HepG2 (cell line): ENCODE measurements around the gene CRKL. TPM values are rescaled to one million over a fixed set of nuclear protein-coding genes. Genes with fewer than 3 reads are reported as not detected.

ENCODE experiments used
- ASH2L ChIP-seq: fragments of 300-600, 200-600 bp; sonication (generic); IDR thresholded peaks from 2 replicates; pipeline ENCODE4 v1.7.0; 2017; ENCODE audit warnings: low read depth, mild to moderate bottlenecking, moderate library complexity, mixed read lengths, low read length; ENCODE audit not compliant: insufficient read length
- CREB1 ChIP-seq, 2 experiments: fragments of 450-650 bp in 1 of 2; IDR thresholded peaks; 2 replicates each; pipeline ENCODE4 v1.6.1; 2016 to 2017; ENCODE audit warnings: control low read depth in 1 of 2, mild to moderate bottlenecking in 1 of 2, missing compliant biosample characterization in 1 of 2, missing genetic modification characterization in 1 of 2
- DZIP1 ChIP-seq: sonication (generic); formaldehyde crosslinking; IDR thresholded peaks from 2 replicates; pipeline ENCODE4 v1.5.0; 2020; ENCODE audit warnings: mild to moderate bottlenecking, missing genetic modification reagents
- ELK4 ChIP-seq: sonication (generic); formaldehyde crosslinking; IDR thresholded peaks from 2 replicates; pipeline ENCODE4 v1.9.0; 2021; ENCODE audit warnings: missing genetic modification reagents, borderline replicate concordance
- HOXA3 ChIP-seq: sonication (generic); formaldehyde crosslinking; IDR thresholded peaks from 2 replicates; pipeline ENCODE4 v1.5.0; 2020; ENCODE audit warnings: missing genetic modification reagents
- JARID2 ChIP-seq: sonication (generic); formaldehyde crosslinking; IDR thresholded peaks from 2 replicates; pipeline ENCODE4 v1.8.1; 2023; ENCODE audit warnings: missing genetic modification reagents, inconsistent platforms; ENCODE audit not compliant: insufficient replicate concordance
- MATR3 ChIP-seq: sonication (generic); formaldehyde crosslinking; IDR thresholded peaks from 2 replicates; pipeline ENCODE4 v1.4.0; 2020; ENCODE audit warnings: missing genetic modification reagents
- MTF2 ChIP-seq: sonication (generic); formaldehyde crosslinking; IDR thresholded peaks from 2 replicates; pipeline ENCODE4 v1.5.0; 2020; ENCODE audit warnings: missing genetic modification reagents, borderline replicate concordance
- RARG ChIP-seq: sonication (generic); formaldehyde crosslinking; IDR thresholded peaks from 2 replicates; pipeline ENCODE4 v1.4.0; 2020; ENCODE audit warnings: low read depth, mild to moderate bottlenecking, missing genetic modification reagents
- SNAPC5 ChIP-seq: sonication (generic); formaldehyde crosslinking; IDR thresholded peaks from 2 replicates; pipeline ENCODE4 v1.8.1; 2023; ENCODE audit warnings: mild to moderate bottlenecking, missing genetic modification reagents, borderline replicate concordance
- TARDBP ChIP-seq: sonication (generic); formaldehyde crosslinking; IDR thresholded peaks from 2 replicates; pipeline ENCODE4 v1.8.0; 2022; ENCODE audit warnings: mild to moderate bottlenecking, missing genetic modification reagents
- TBX3 ChIP-seq: fragments of 450-650 bp; IDR thresholded peaks from 2 replicates; pipeline ENCODE4 v1.6.1; 2017; ENCODE audit warnings: antibody characterized with exemption, mild to moderate bottlenecking, inconsistent platforms, borderline replicate concordance
- YEATS2 ChIP-seq: sonication (generic); formaldehyde crosslinking; IDR thresholded peaks from 2 replicates; pipeline ENCODE4 v1.4.0; 2020; ENCODE audit warnings: missing genetic modification reagents, borderline replicate concordance
- ZBTB10 ChIP-seq: sonication (generic); formaldehyde crosslinking; IDR thresholded peaks from 2 replicates; pipeline ENCODE4 v1.4.0; 2020; ENCODE audit warnings: missing genetic modification reagents, borderline replicate concordance
- ZBTB3 ChIP-seq: sonication (generic); formaldehyde crosslinking; IDR thresholded peaks from 2 replicates; pipeline ENCODE4 v1.4.0; 2020; ENCODE audit warnings: low read depth, mild to moderate bottlenecking, moderate library complexity, missing genetic modification reagents, borderline replicate concordance
- ZNF160 ChIP-seq: sonication (generic); formaldehyde crosslinking; IDR thresholded peaks from 2 replicates; pipeline ENCODE4 v1.8.0; 2022; ENCODE audit warnings: mild to moderate bottlenecking, inconsistent platforms, missing genetic modification reagents
- ZNF235 ChIP-seq: sonication (generic); formaldehyde crosslinking; IDR thresholded peaks from 2 replicates; pipeline ENCODE4 v1.8.1; 2023; ENCODE audit warnings: mild to moderate bottlenecking, missing genetic modification reagents, borderline replicate concordance
- ZNF256 ChIP-seq: sonication (generic); formaldehyde crosslinking; conservative IDR thresholded peaks from 2 replicates; pipeline ENCODE4 v1.4.0; 2020; ENCODE audit warnings: missing genetic modification reagents
- ZNF354B ChIP-seq: sonication (generic); formaldehyde crosslinking; IDR thresholded peaks from 2 replicates; pipeline ENCODE4 v1.8.0; 2022; ENCODE audit warnings: mild to moderate bottlenecking, missing genetic modification reagents
- ZNF432 ChIP-seq: sonication (generic); formaldehyde crosslinking; IDR thresholded peaks from 2 replicates; pipeline ENCODE4 v1.5.0; 2020; ENCODE audit warnings: missing genetic modification reagents, mild to moderate bottlenecking, borderline replicate concordance
- ZZZ3 ChIP-seq: sonication (generic); formaldehyde crosslinking; IDR thresholded peaks from 2 replicates; pipeline ENCODE4 v1.4.0; 2020; ENCODE audit warnings: missing genetic modification reagents, mild to moderate bottlenecking, borderline replicate concordance
- polyA plus RNA-seq, 8 experiments: library from polyadenylated mRNA; depleted of rRNA in 3 of 8; stranded (reverse) in 7 of 8; unstranded in 1 of 8; fragments of >200 nt; fragmentation: Illumina TruSeq in 4 of 8; extraction: Trizol in 4 of 8; gene quantifications; 2 replicates each; pipeline versions ENCODE4 v1.2.1 to v1.2.3, GENCODE V29; 2011 to 2016; ENCODE audit warnings: low read depth in 4 of 8, missing spikeins in 1 of 8, mixed read lengths in 1 of 8; ENCODE audit not compliant: insufficient read depth in 1 of 8
- total RNA-seq, 5 experiments: library from RNA; depleted of rRNA; stranded (reverse); fragments of >200 nt; fragmentation: Illumina TruSeq; extraction: Trizol; gene quantifications; 2 replicates each; pipeline ENCODE4 v1.2.3, GENCODE V29; 2016; ENCODE audit warnings: low read depth in 1 of 5

Gene CRKL
- total and polyA plus RNA-seq, 2 of the 13 experiments (the other 11 are each of a cell fraction or from before 2014, with no cell fraction given): 37.4 to 60.6 TPM

- TF ChIP-seq DZIP1 (CRISPR knock-in tag) (no peak), ZNF235 (CRISPR knock-in tag) (no peak), ZNF256 (CRISPR knock-in tag) (no peak), ASH2L (peak; percentile 29), ZNF354B (CRISPR knock-in tag) (no peak), ZBTB10 (no peak), SNAPC5 (no peak), YEATS2 (CRISPR knock-in tag) (0 out of 2 replicates have a peak, but pooled peaks have one; percentile 64), MTF2 (CRISPR knock-in tag) (peak; percentile 63; the same call in 1 of the 2 replicates), ZNF432 (no peak), ELK4 (CRISPR knock-in tag) (no peak), ZNF160 (CRISPR knock-in tag) (no peak), ZBTB3 (no peak), TARDBP (CRISPR knock-in tag) (peak; percentile 92), HOXA3 (CRISPR knock-in tag) (peak; percentile 90), RARG (CRISPR knock-in tag) (no peak), CREB1 (IDR thresholded peaks at IDR 0.05) (no peak), CREB1 (CRISPR knock-in tag; IDR thresholded peaks at IDR 0.05) (no peak), MATR3 (no peak), ZZZ3 (CRISPR knock-in tag) (no peak), TBX3 (peak; percentile 44; the same call in 1 of the 2 replicates), JARID2 (CRISPR knock-in tag) (no peak)
These were observed 31.5 kb upstream of the CRKL start (continued) for GRCh38 chr22:20885557-20886323.
